Dedifferentiated amniotic fluid mesenchymal stem cell (primary cell): ENCODE results near the gene MUC13.

ENCODE experiments used
- DNase-seq: peaks from one replicate; pipeline ENCODE4 v3.0.0-alpha.2; 2016; ENCODE audit errors: extremely low spot score

Gene MUC13

GRCh38 chr3:124950026-124950425 lies 15.5 kb upstream of the MUC13 start:
- no peak for DNase-seq

GRCh38 chr3:124942613-124943012 lies 8.1 kb upstream of the MUC13 start:
- no peak for DNase-seq

- DNase-seq = no peak
These were observed 7.2 kb upstream of the MUC13 start for GRCh38 chr3:124941771-124942170.

DNA sequence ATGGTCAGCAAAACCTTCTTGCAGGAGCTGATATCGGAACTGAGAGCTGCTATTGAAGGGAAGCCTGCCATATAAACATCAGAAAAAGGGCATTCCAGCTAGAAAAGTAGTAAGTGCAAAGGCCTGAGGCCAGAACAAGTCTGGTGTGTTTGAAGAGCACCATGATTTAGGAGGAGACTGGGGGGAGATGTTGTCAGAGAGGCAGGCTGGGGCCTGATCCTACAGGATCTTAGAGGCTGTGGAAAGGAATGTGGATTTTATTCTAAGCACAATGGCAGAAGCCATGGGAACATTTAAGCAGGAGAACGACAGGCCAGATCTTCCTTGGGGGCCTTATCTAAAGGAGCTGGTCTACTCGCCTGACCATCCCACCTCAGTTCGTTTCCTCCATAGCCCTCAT lies 5.1 kb upstream of the MUC13 start:
- no peak for DNase-seq

DNA sequence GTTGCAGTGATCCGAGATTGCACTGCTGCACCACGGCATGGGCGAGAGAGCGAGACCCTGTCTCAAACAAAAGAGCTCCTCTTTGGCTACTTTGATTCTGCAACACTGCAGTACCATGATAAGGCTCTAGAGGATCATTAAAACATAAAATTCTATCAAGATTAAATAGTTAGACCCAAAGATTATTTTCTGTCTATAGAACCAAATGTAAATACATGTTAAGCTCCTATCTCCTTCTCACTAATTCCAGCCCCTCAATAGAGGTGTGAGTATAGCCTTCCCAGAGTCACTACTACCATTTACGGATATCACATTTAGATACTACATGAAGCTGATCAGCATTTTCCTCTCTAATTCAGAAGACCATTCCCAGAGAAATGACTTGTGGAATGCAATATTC lies 4.3 kb upstream of the MUC13 start:
- DNase-seq = no peak

DNA sequence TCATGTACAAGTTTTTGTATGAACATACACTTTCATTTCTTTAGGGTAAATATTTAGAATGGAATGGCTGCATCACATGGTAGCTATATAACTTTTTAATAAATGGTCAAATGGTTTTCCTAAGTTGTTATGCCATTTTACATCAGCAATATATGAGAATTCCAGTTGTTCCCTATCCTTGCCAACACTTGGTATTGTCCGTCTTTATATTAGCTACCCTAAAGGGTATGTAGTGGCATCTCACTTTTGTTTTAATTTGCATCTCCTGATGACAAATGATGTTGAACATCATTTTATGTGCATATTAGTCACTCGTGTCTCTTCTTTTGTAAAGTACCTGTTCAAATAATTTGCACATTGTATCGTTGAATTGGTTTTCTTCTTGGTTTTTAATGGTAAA lies 2.5 kb upstream of the MUC13 start:
- DNase-seq = no peak

DNA sequence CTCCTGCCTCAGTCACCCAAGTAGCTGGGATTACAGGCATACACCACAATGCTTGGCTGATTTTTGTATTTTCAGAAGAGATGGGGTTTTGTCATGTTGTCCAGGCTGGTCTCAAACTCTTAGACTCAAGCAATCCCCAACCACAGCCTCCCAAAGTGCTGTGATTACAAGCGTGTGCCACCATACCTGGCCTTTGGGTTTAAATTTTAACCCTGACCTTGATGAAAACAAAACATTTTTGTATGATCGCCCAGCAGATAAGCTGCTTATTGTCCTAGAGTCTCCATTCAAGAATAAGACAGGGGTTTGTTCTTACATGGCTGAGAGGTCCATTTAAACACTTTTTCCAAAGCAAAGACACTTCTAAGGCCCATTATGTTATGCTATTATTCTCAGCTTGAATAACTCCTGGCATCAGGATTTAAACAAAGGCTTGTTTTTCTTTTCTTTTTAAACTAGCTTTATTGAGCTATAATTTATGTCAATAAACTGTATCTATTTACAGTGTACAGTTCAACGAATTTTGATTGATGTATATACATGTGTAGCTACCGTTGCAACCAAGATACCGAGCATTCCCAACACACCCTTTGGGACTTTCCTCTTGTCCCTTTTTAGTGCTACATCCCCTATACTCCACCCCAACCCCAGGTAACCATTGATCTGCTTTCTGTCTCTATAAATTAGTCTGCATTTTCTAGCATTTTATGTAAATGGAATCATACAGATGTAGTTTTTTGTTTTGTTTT lies 1.4 kb upstream of the MUC13 start:
- DNase-seq = no peak

DNA sequence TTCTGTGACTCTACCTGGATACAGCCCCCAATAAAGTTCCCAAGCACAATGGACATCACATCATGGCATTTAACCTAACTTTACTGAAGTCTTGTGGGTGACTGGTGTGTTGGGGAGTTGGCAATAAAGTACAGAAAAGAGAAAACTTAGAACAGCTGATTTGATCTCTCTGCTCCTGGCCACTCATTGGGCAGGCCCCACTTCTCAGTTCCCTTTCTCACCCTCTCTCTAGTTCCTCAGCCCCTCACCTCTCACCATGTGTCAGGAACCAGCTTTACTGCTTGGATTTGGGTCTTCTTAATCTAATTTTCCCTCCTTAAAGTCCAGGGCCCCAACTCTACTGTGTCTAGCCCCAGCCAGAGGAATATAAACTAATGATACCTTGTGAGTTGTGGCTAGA lies 713 bp upstream of the MUC13 start:
- DNase-seq = no peak

DNA sequence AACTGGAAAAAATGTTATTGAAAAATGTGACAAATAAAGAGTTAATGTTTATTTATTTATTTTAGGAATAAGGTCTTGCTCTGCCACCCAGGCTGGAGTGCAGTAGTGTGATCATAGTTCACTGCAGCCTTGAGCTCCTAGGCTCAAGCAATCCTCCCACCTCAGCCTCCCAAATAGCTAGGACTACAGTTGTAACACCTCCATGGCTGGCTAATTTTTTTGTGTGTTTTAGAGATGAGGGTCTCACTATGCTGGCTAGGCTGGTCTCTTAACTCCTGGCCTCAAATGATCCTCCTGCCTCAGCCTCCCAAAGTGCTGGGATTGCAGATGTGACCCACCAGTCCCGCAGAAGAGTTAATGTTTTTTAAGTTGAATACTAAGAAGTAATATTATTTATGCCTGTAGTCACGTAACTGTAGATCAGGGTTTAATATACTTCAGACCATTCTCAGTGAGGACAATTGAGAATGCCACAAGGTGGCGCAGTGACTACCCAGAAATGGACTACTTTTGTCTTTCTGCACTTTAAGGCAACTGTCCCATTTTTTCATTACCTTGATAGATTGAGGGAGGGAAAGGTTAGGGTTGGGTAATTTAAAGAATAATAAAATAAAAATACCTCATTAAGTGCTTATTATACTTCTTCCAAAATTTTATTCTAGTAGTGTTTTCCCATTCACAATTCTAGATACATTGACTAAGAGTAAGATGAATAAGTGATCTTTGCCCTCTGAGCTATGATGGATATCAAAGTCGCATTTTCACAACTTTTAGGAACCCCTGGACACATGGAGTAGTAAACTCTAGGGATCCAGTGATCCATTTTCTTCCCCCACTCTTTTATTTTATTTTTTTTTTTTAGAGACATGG lies 6.0 kb downstream of the MUC13 start:
- peak; percentile 65 for DNase-seq

GRCh38 chr3:124927574-124928045 lies 6.9 kb downstream of the MUC13 start:
- no peak for DNase-seq

DNA sequence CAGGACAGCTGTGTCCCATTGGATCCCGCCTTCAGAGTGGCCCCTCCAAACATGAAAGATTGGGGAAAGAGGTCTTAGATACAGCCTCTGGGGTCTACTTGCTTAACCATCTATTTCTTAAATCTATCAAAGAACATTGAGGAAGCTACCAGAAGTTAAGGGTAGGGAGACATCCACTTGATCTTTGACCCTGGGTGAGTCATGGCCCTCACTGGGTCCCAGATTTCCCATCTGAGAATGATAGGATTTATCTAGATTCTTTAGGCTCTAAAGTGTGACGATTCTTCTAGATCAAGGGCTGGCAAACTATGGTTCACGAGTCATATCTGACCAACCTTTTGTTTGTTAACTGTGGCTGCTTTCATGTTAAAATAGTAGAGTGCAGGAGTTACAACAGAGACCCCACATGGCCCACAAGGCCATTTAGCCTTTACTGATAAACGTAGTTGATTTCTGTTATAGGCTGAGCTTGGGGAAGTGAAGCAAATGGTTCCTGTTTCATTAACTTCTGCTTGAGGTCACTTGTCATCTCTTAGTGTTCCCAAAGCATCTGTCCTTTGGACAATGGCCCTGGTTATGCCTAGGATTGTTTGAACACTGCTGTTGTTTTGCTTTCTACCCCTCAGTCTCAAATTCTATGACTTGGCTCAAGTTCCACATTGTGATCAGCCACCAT lies 8.0 kb downstream of the MUC13 start:
- no peak for DNase-seq

- DNase-seq = no peak
These were observed 9.8 kb downstream of the MUC13 start for GRCh38 chr3:124924741-124925140.

GRCh38 chr3:124923833-124924232 lies 10.7 kb downstream of the MUC13 start:
- no peak for DNase-seq

DNA sequence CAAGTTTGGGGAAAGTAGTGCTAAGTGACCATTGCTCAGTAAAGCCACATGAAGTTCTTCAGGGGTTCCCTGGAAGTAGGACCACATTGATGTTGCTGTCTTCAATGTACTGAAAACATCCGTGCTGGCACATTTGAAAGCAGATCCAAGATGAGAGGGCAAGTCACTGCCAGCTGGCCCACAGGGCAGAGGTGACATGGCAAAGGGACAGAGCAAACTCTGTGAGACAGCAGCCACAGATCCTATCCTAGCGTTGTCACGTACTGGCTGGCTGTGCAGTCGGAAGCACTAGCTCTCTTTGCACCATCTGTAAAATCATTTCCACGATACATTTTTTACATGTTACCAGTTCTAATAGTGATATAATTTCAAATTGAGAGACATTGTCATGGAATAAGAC lies 13.8 kb downstream of the MUC13 start:
- no peak for DNase-seq

GRCh38 chr3:124919756-124920155 lies 14.8 kb downstream of the MUC13 start:
- no peak for DNase-seq

GRCh38 chr3:124918524-124918923 lies 16.0 kb downstream of the MUC13 start:
- DNase-seq = no peak

DNA sequence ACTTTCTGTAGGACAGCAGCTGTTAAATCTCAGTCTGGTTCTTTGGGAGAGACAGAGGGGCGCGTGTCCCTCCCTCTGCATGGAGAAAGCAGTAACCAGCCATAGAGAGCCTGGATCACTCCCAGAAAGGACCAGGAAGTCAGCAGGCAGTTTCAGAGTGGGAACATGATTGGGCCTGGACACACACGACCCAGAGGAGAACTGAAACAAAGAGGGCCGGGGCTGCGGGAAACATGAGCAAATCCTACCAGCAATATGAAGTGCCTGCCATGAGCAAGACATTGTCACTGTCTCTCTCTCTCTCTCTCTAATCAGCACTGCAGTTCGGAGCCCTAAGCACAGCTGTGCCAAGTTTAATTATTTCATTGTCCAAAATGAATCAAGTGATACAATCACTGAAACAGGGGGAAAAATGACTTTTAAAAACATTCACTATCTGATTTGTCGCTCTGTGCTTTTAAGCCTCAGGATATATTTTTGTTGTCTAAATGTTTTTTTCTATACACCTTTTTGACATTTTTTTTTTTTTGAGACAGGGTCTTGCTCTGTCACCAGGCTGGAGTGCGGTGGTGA lies 17.6 kb downstream of the MUC13 start:
- DNase-seq = no peak

DNA sequence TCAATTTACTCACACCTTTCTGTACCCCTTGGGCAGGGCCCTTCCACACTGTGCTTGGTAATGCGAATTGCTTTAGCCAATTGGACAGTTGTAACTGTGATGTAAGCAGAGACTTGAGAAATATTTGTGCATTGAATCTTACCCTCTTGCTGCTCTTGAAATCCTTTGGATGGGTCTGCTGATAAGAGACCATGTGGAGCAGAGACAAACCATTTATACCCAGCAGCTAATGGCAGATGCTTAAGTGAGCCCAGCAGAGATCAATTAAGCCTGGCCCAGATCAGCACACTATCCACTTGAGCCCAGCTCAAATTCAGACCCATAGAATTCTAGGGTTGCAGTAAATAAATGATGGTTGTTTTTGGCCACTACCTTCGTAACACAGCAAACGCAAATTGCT lies 19.3 kb downstream of the MUC13 start:
- DNase-seq = no peak

DNA sequence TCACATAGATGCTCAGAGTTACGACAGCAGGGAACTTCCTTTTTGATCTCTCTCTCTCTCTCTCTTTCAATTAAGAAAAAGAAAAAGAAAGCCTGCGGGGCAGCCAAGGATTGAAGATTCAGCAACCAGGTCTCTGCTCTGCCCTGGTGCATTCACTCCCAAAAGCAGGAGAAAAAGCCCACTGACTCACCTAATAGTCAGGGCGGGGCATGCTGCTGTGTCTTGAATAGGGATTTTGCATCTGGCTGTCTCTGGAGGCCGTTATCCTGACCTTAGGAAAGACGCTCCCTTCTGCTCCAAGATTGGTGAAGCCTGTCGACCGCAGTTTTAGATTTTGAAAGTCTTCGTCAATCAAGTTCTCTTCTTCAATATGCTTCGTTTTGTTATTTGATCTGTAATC lies 26.6 kb downstream of the MUC13 start:
- no peak for DNase-seq

- DNase-seq = no peak
These were observed 29.6 kb downstream of the MUC13 start for GRCh38 chr3:124904835-124905492.
